ENCODE results near the gene THAP10. TPM values are rescaled to one million over a fixed set of nuclear protein-coding genes. Genes with fewer than 3 reads are reported as not detected.

The THAP10 gene
- total and polyA plus RNA-seq, 9 of the 15 experiments (the other 6 are each of a cell fraction or from before 2014, with no cell fraction given) = 0.04 to 0.28 (median 0.09) TPM; not detected in 3

GRCh38 chr15:70851889-70852288 is 40.3 kb downstream of the THAP10 start:
- Histone ChIP-seq H2AFZ (ENCODE audit: low read depth, low read length) (no peak overlapping the region), H3K4me3 (no peak overlapping the region), H3K4me1 (replicated peaks in 1 of 2; ENCODE audit: control insufficient read depth in 2 of 2, insufficient read depth in 2 of 2, low read length in 2 of 2) (no peaks in the 10 kb centered on the region; a peak in 1 of 5 replicates), H3K9me1 (ENCODE audit: control insufficient read depth, insufficient read depth, low read length) (no peaks in the 10 kb centered on the region), H3K79me2 (ENCODE audit: control insufficient read depth, insufficient read depth, low read length) (no peaks in the 10 kb centered on the region), H3K9me3 (replicated peaks; ENCODE audit: control insufficient read depth, insufficient read depth, low read depth, low read length) (no peaks in the 10 kb centered on the region), H3K9ac (ENCODE audit: insufficient read depth in 1 of 2, low read depth in 2 of 2, low read length in 2 of 2) (no peak overlapping the region), H3K27me3 (ENCODE audit: control insufficient read depth in 2 of 2, insufficient read depth in 2 of 2, low read length in 2 of 2) (peaks cover 2 to 8% of the 10 kb centered on the region in 2 experiments; a peak in 3 of 5 replicates), H3K27ac (ENCODE audit: extremely low read depth, low read depth, low read length) (no peak overlapping the region), H4K20me1 (replicated peaks; ENCODE audit: control insufficient read depth, insufficient read depth, low read length) (no peaks in the 10 kb centered on the region), H3K36me3 (ENCODE audit: control insufficient read depth, insufficient read depth, low read length) (no peaks in the 10 kb centered on the region), H3K4me2 (ENCODE audit: insufficient read depth, low read length) (no peak overlapping the region)
- DNase-seq (ENCODE audit: extremely low read depth in 1 of 4, low spot score in 3 of 4) = no peak
- no peak for TF ChIP-seq DEAF1 (CRISPR knock-in tag; IDR thresholded peaks at IDR 0.05)
- no peak for TF ChIP-seq ZBTB40 (IDR thresholded peaks at IDR 0.05)
- TF ChIP-seq ZBTB40 (CRISPR knock-in tag; IDR thresholded peaks at IDR 0.05) = no peak
- TF ChIP-seq MED1 (CRISPR knock-in tag; IDR thresholded peaks at IDR 0.05; ENCODE audit: borderline replicate concordance) = no peak
- no peak for TF ChIP-seq MXD1 (CRISPR knock-in tag; IDR thresholded peaks at IDR 0.05; ENCODE audit: borderline replicate concordance, poor library complexity, severe bottlenecking)
- no peak for TF ChIP-seq ZBTB26 (CRISPR knock-in tag; IDR thresholded peaks at IDR 0.05)
- in situ Hi-C loops (cut with MboI) = no loop called here
- FAIRE-seq = no peak
- WGBS (ENCODE audit: insufficient coverage, low coverage, missing lambda C conversion rate) = 0% methylated on average over 5 of the region's 6 CpGs
- BruUV-seq (replicated peaks) = no TSS peak
- intact Hi-C loops (cut with micrococcal nuclease) = no loop called here
- ATAC-seq = no peak
- CTCF ChIA-PET (ENCODE audit: low intra/inter-chr PET ratio) = no interaction called here
- POLR2A ChIA-PET = no interaction called here

Measured in K562 (cell line).